GM12874 (cell line): ENCODE data around the gene DBP.

Experiments
- CTCF ChIP-seq: IDR thresholded peaks from 2 replicates; pipeline ENCODE4 v1.5.1; 2011; ENCODE audit warnings: low read depth, mild to moderate bottlenecking, control low read depth, low read length, moderate library complexity; ENCODE audit not compliant: insufficient read depth

DBP gene

GRCh38 chr19:48631225-48631624 is 6.0 kb downstream of the DBP start:
- no peak for TF ChIP-seq CTCF

- no peak for TF ChIP-seq CTCF
These were observed 6.7 kb downstream of the DBP start for GRCh38 chr19:48630296-48631063.

- TF ChIP-seq CTCF = no peak
These were observed 7.4 kb downstream of the DBP start for GRCh38 chr19:48629599-48630295.

- no peak for TF ChIP-seq CTCF
These were observed 7.9 kb downstream of the DBP start for GRCh38 chr19:48629297-48629598.

GRCh38 chr19:48628486-48629296 is 8.5 kb downstream of the DBP start:
- no peak for TF ChIP-seq CTCF

- no peak for TF ChIP-seq CTCF
These were observed 9.3 kb downstream of the DBP start for GRCh38 chr19:48627865-48628314.

GRCh38 chr19:48627201-48627864 is 9.8 kb downstream of the DBP start:
- no peak for TF ChIP-seq CTCF
